Astrocyte of the cerebellum (primary cell): ENCODE results near the gene MTF2.
"Not testable (repeated sequence)": the region's sequence is repeated elsewhere in the genome, so short reads cannot be mapped to it uniquely, and the experiment has no call there.

Source experiments
- DNase-seq: peaks from one replicate; pipeline ENCODE4 v3.0.0-alpha.2; 2011; ENCODE audit warnings: low read depth
- H3K4me3 ChIP-seq: 2 replicates; pipeline ENCODE4 v1.5.1; 2011; ENCODE audit warnings: mild to moderate bottlenecking, low read depth, low read length, moderate library complexity
- in situ Hi-C: cut with HindIII; loops from 2 replicates; pipeline ENCODE4 v1.10.0; 2017; ENCODE audit warnings: low sequenced_read_pairs
- TF ChIP-seq, protein P1 (sequence below): IDR thresholded peaks from 2 replicates; pipeline ENCODE4 v1.5.1; 2012; ENCODE audit warnings: low read length, low read depth, moderate library complexity, mild to moderate bottlenecking; ENCODE audit errors: missing control alignments

Gene MTF2

DNA sequence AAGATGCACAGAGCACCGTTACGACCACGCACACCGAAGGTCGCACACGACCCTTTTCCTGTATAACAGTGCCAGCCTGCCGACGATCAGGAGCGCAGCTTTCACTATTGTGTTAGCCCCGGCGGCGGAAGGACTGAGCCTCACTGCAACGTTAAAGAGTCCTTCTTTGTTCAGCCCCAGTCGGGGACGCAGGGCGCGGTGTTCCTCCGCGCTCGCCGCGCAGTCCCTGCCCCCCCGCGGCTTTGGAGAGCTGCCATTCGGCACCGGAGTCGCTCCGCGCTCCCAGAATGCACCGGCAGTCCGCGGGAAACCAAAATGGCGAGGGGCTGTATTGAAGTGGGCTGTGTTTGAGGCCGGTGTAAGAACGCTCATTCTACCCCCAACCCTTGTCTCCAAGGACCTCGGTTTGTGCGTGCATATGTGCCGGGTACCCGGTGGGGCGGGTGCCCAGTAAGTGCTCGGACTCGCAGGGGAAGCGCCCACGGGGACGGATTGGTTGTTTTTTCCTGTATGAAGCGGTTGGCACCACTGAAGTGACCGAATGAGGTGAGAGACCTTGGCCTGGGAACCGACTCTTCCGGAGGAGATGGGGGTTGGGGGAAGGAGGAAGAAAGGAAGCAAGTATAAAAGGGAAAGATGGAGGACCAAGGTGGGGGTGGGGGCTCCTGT lies at the start of gene MTF2:
TSS of gene MTF2 (plus strand) at position 298 of the 669 bp plus-strand sequence. CDS start at position 542, 244 bp downstream.
- TF ChIP-seq, protein P1, sequence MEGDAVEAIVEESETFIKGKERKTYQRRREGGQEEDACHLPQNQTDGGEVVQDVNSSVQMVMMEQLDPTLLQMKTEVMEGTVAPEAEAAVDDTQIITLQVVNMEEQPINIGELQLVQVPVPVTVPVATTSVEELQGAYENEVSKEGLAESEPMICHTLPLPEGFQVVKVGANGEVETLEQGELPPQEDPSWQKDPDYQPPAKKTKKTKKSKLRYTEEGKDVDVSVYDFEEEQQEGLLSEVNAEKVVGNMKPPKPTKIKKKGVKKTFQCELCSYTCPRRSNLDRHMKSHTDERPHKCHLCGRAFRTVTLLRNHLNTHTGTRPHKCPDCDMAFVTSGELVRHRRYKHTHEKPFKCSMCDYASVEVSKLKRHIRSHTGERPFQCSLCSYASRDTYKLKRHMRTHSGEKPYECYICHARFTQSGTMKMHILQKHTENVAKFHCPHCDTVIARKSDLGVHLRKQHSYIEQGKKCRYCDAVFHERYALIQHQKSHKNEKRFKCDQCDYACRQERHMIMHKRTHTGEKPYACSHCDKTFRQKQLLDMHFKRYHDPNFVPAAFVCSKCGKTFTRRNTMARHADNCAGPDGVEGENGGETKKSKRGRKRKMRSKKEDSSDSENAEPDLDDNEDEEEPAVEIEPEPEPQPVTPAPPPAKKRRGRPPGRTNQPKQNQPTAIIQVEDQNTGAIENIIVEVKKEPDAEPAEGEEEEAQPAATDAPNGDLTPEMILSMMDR = no peak
- H3K4me3 ChIP-seq = peak within 1 kb of the TSS; percentile 92
- in situ Hi-C loops = no loop called here
- peak; percentile 92 for DNase-seq

DNA sequence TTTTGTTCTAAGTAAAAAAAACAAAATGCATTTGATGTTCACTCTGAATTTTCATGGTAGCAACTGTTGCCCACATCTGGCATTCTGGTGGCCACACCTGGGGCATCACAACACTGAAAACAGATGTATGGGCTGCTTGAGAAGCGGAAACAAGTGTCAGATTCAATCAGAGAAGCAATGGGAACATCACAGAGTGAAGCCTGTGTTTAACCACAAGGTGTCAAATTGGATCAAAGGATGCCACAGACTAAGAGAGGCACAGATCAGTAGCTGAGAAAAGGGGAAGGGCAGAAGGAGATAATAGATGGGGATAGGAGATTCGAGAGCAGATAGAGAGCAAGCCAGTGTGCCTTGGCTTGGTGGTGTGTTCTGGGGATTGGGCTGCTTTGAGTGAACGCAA lies 49.8 kb upstream of the MTF2 start:
- in situ Hi-C loops = no loop called here
- TF ChIP-seq, protein P1 = no peak
- no peak overlapping the region for H3K4me3 ChIP-seq
- no peak for DNase-seq

DNA sequence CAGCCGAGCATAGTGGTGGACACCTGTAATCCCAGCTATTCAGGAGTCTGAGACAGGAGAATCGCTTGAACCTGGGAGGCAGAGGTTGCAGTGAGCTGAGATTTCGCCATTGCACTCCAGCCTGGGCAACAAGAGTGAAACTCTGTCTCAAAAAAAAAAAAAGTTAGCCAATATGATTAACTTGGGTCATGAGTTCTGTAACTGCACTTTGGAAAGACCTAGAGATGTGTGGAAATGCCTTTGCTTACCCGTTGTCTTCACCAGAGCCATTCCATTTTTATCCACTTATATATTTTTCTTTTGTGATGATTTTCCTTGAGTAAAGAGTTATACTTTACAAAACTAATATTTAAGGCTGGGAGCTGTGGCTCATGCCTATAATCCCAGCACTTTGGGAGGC lies 48.9 kb upstream of the MTF2 start:
- DNase-seq, H3K4me3 ChIP-seq, in situ Hi-C loops: not testable (repeated sequence)

DNA sequence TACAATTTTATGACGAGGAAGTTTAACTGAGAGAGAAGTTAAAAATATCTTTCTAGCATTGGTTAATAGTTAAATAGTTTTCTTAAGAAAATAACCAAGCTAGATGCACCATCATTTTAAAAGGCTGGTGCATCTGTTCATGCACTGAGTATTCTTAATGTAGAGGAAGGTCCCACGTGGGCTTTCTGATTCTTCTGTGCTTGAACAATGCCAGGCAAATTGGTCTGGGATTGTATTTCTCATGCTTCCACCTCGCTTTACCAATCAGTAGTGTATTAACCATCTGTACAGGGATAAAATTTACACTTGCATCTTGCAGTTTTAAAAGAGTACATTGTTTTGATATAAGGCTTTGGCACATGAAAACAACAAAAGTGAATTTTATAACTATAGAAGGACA lies 47.4 kb upstream of the MTF2 start:
- H3K4me3 ChIP-seq = no peak overlapping the region
- in situ Hi-C loops = no loop called here
- no peak for DNase-seq
- TF ChIP-seq, protein P1 = no peak

DNA sequence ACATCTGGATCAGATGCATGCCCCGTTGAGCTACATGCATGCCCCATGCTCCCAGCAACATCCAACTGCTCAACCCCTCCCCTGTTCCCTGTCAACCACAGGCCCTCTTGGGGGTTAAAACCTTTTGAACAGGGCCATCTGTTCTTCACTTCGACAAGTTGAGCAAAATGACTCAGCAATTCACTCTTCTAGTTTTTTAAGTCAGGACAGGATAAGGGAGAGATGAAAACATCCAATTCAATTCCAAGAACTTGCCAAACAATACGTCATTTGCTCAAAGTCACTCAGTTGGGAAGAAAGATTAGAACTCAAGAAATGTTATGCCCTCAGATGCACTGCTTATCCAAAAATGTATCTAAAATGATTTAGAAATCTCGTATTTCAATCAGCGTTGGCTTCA lies 46.1 kb upstream of the MTF2 start:
- H3K4me3 ChIP-seq = no peak overlapping the region
- in situ Hi-C loops = no loop called here
- TF ChIP-seq, protein P1 = no peak
- DNase-seq = no peak

DNA sequence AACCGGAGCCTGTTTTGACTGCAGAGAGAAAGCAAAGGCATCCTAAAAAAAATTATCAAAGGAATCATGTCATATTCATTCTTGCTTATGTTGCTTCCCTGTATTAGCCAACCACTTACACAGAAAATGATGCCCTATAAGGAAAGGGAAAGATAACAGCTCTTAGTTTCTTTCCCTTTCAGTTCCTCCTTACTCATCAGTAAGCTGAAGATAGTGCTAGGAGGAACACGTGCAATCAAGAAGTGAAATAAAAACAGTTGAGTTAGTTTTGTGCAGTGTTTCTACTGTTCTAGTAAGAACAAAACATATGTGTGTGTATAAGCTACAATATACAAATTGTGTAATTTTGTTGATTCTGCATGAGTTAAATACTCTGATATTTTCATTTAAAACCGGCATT lies 45.3 kb upstream of the MTF2 start:
- H3K4me3 ChIP-seq = no peak overlapping the region
- TF ChIP-seq, protein P1 = no peak
- in situ Hi-C loops = no loop called here
- no peak for DNase-seq

DNA sequence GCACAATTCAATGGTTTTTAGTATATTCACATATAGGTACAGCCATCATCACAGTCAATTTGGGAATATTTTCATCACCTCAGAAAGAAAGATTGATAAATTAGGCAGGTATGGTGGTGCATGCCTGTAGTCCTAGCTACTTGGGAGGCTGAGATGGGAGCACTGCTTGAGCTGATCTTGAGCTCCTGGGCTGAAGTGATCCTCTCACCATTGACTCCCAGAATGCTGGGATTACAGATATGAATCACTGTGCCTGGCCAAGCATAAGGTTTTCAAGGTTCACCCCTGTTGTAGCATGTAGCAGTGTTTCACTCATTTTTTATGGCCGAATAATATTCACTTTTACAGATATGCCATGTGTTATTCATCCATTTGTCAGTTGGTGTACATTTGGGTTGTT lies 44.7 kb upstream of the MTF2 start:
- no peak for DNase-seq
- TF ChIP-seq, protein P1 = no peak
- H3K4me3 ChIP-seq = no peak overlapping the region
- in situ Hi-C loops = no loop called here
